ENCODE measurements around the gene MTUS2.

DNA sequence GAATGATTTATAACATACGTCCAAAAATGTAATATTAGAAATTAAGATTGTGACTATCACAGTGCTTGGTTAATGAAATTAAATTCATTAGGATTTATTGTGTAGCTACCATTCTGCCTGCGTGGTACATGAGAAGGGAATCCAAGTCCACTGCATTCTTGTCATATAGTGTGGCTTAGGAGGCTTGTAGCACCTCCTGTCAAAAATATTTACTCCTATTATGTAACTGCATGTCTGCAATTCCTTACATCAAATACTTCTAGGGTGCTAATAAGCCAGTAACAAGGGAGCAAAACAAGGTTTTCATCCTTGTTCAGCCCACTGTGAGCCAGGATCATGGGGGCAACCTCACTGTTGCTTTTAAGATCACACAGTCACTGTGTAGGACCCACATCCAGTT is 576.3 kb downstream of the MTUS2 start:
- no peak for TF ChIP-seq EZH2phosphoT487 (IDR thresholded peaks at IDR 0.05; ENCODE audit: low read depth, severe bottlenecking, unreplicated experiment)
- TF ChIP-seq, protein P1, sequence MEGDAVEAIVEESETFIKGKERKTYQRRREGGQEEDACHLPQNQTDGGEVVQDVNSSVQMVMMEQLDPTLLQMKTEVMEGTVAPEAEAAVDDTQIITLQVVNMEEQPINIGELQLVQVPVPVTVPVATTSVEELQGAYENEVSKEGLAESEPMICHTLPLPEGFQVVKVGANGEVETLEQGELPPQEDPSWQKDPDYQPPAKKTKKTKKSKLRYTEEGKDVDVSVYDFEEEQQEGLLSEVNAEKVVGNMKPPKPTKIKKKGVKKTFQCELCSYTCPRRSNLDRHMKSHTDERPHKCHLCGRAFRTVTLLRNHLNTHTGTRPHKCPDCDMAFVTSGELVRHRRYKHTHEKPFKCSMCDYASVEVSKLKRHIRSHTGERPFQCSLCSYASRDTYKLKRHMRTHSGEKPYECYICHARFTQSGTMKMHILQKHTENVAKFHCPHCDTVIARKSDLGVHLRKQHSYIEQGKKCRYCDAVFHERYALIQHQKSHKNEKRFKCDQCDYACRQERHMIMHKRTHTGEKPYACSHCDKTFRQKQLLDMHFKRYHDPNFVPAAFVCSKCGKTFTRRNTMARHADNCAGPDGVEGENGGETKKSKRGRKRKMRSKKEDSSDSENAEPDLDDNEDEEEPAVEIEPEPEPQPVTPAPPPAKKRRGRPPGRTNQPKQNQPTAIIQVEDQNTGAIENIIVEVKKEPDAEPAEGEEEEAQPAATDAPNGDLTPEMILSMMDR (IDR thresholded peaks at IDR 0.05; ENCODE audit: poor library complexity), result no peak
- no peak for TF ChIP-seq EZH2 (IDR thresholded peaks at IDR 0.05; ENCODE audit: borderline replicate concordance)

Data from hepatocyte (in vitro differentiated cells).